ENCODE data around the gene SNX25. TPM values are rescaled to one million over a fixed set of nuclear protein-coding genes. Genes with fewer than 3 reads are reported as not detected.

The SNX25 gene
- total and polyA plus RNA-seq, 10 of the 15 experiments (the other 5 are each of a cell fraction or from before 2014, with no cell fraction given), result 11.2 to 117 (median 62.8) TPM

- TF ChIP-seq RB1 (IDR thresholded peaks at IDR 0.05; ENCODE audit: borderline replicate concordance), result no peak
- no peak for TF ChIP-seq SMC3 (IDR thresholded peaks at IDR 0.05; ENCODE audit: borderline replicate concordance, low read length)
- TF ChIP-seq PKNOX1 (IDR thresholded peaks at IDR 0.05), result peak; percentile 21; the same call in 1 of the 2 replicates
- TF ChIP-seq TARDBP (IDR thresholded peaks at IDR 0.05; ENCODE audit: borderline replicate concordance), result no peak
- TF ChIP-seq ZNF207 (IDR thresholded peaks at IDR 0.05; ENCODE audit: borderline replicate concordance), result no peak
- TF ChIP-seq CUX1 (IDR thresholded peaks at IDR 0.05; ENCODE audit: insufficient replicate concordance, low read depth, low read length), result peak; percentile 28
- no peak for TF ChIP-seq BCLAF1 (IDR thresholded peaks at IDR 0.05)
- no peak for TF ChIP-seq NR2C2 (IDR thresholded peaks at IDR 0.05; ENCODE audit: borderline replicate concordance, control insufficient read depth, insufficient read length, low read depth)
- peak; percentile 21; the same call in 1 of the 2 replicates for TF ChIP-seq RUNX3 (IDR thresholded peaks at IDR 0.05; ENCODE audit: low read length)
- TF ChIP-seq RAD51 (IDR thresholded peaks at IDR 0.05), result 0 out of 2 replicates have a peak, but pooled peaks have one; percentile 9
- no peak for TF ChIP-seq MXI1 (IDR thresholded peaks at IDR 0.05; ENCODE audit: low read depth, low read length)
- TF ChIP-seq MTA3 (IDR thresholded peaks at IDR 0.05; ENCODE audit: borderline replicate concordance, low read length), result no peak
- TF ChIP-seq ZBTB40 (IDR thresholded peaks at IDR 0.05; ENCODE audit: borderline replicate concordance), result peak; percentile 75
- no peak for TF ChIP-seq POLR2AphosphoS5 (IDR thresholded peaks at IDR 0.05; ENCODE audit: low read length)
- peak in 1 of 2 experiments; percentile 19; a peak in 2 of 4 replicates for TF ChIP-seq IKZF2 (IDR thresholded peaks at IDR 0.05)
- TF ChIP-seq TBL1XR1 (IDR thresholded peaks at IDR 0.05; ENCODE audit: low read depth, low read length), result 0 out of 2 replicates have a peak, but pooled peaks have one; percentile 34
- TF ChIP-seq EP300 (IDR thresholded peaks at IDR 0.05; ENCODE audit: borderline replicate concordance in 1 of 2, control insufficient read depth in 1 of 2, low read depth in 2 of 2, low read length in 2 of 2), result no peak
Measured at GRCh38 chr4:185398618-185399017, 189.2 kb downstream of the SNX25 start (continued).
